GM08714 (cell line): ENCODE data around the gene CAD.
A peak's percentile ranks its signal among the peaks of the same experiment; 100 is the strongest.
"Not testable (repeated sequence)": the region's sequence is repeated elsewhere in the genome, so short reads cannot be mapped to it uniquely, and the experiment has no call there.

Experiments
- H3K4me3 ChIP-seq: fragments of 200-500 bp; sonication (Bioruptor generic); 2 replicates; pipeline ENCODE4 v1.5.1; 2014; ENCODE audit warnings: mild to moderate bottlenecking, low read length, inconsistent platforms
- ZNF274 ChIP-seq: IDR thresholded peaks from 2 replicates; pipeline ENCODE4 v1.6.1; 2012; ENCODE audit warnings: mild to moderate bottlenecking, low read depth, low read length

CAD gene

DNA sequence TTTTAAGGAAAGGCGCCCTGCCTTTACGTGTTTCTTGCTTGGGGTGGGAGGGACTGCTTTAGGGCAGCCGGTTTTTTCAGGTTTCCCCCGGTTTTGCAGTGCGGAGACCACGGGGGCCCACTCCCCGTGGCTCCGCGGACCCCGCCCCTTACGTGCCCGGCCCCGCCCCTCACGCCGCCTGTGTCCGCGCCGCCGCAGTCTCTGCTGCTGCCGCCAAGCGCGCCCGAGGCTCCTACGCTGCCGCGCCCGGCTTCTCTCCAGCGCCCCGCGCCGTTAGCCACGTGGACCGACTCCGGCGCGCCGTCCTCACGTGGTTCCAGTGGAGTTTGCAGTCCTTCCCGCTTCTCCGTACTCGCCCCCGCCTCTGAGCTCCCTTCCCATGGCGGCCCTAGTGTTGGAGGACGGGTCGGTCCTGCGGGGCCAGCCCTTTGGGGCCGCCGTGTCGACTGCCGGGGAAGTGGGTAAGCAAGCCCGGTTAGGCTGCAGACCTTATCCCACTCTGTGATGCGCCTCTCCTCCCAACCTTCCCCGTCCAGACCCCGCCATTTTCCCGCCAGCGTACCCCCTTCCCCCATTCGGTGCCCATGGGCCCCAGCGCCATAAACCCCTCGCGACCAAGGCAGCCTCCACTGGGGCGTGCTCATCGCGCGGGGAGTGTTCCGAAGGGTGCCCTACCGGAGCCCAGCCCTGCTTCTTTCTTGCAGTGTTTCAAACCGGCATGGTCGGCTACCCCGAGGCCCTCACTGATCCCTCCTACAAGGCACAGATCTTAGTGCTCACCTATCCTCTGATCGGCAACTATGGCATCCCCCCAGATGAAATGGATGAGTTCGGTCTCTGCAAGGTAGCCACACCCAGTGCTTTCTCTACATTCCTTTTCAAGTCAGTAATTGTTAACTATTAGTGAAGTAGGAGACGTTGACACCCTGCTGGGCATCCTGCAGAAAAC is at the start of gene CAD:
Gene CAD, plus strand, starts transcription at position 197 of the 949 bp plus-strand sequence. Its CDS starts 183 bp downstream, at position 380.
- H3K4me3 ChIP-seq, result peak within 1 kb of the TSS; percentile 88
- no peak for TF ChIP-seq ZNF274

GRCh38 chr2:27170581-27171337 is 46.4 kb upstream of the CAD start:
- no peak for TF ChIP-seq ZNF274
- no peak overlapping the region for H3K4me3 ChIP-seq

DNA sequence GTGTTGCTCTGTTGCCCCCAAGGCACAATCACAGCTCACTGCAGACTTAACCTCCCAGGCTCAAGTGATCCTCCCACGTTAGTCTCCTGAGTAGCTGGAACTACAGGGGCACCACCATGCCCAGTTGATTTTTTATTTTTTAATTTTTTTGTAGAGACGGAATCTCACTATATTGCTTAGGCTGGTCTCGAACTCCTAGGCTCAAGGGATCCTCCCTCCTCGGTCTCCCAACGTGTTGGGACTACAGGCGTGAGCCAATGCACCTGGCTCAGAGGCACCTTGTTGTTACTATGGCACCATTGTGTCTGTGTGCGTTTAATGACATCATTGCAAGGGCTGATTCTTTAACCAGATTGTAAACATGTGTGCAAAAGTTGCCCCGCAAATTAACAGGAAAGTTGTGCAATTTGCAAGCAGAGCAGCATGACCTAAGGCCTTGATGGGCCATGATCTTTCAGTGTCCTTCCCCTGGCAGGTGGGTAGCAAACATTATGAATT is 45.8 kb upstream of the CAD start:
- TF ChIP-seq ZNF274, result no peak
- H3K4me3 ChIP-seq, result no peak overlapping the region

- TF ChIP-seq ZNF274, result no peak
- H3K4me3 ChIP-seq, result no peak overlapping the region
These were observed 42.5 kb upstream of the CAD start for GRCh38 chr2:27174638-27175037.

GRCh38 chr2:27175330-27175729 is 41.8 kb upstream of the CAD start:
- no peak for TF ChIP-seq ZNF274
- no peak overlapping the region for H3K4me3 ChIP-seq

GRCh38 chr2:27175781-27176180 is 41.4 kb upstream of the CAD start:
- H3K4me3 ChIP-seq, result not testable (repeated sequence)

DNA sequence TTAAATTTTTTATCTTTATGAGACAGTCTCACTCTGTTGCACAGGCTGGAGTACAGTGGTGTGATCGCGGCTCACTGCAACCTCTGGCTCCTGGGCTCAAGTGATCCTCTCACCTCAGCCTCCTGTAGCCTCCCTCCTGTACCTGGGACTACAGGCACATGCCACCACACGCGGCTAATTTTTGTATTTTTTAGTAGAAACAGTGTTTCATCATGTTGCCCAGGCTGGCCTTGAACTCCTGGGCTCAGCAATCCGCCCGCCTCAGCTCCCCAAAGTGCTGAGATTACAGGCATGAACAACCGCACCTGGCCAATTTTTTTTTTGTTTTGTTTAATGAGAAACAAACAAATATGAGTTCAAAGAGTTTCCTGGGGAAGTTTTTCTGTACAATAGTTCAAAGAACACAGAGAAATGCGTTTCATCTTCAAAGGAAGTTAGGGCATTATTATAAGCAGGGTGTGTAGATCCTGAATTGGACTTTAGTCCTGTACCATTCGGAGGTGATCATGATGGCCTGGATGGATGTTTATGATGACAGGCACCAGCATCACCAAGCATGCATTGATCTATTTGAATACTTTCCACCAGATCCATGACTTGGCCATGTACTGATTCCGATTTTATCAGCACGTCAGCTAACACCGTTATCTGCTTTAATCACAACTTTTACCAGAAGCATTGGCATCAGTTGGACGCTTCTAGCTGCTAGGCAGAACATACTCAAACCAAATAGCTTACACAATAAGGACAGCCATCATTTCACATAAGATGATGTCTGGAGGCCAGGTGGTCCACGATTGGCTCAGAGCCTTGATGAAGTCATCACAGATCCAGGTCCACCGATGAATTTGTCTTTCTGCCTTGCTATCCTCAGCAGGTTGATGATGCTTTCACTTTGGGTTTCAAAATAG is 39.5 kb upstream of the CAD start:
- no peak overlapping the region for H3K4me3 ChIP-seq
- TF ChIP-seq ZNF274, result no peak

DNA sequence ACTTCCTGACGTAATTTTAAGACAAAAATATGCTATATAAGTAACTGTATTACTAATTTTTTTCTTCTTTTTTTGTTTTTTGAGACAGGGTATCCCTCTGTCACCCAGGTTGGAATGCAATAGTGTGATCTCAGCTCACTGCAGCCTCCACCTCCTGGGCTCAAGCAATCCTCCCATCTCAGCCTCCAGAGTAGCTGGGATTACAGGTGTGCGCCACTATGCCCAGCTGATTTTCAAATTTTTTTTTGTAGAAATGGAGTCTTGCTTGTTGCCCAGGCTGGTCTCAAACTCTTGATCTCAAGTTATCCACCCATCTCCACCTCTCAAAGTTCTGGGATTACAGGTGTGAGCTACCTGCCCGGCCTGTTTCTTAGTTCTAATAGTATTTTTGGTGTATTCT is 38.7 kb upstream of the CAD start:
- no peak for TF ChIP-seq ZNF274
- H3K4me3 ChIP-seq, result no peak overlapping the region

DNA sequence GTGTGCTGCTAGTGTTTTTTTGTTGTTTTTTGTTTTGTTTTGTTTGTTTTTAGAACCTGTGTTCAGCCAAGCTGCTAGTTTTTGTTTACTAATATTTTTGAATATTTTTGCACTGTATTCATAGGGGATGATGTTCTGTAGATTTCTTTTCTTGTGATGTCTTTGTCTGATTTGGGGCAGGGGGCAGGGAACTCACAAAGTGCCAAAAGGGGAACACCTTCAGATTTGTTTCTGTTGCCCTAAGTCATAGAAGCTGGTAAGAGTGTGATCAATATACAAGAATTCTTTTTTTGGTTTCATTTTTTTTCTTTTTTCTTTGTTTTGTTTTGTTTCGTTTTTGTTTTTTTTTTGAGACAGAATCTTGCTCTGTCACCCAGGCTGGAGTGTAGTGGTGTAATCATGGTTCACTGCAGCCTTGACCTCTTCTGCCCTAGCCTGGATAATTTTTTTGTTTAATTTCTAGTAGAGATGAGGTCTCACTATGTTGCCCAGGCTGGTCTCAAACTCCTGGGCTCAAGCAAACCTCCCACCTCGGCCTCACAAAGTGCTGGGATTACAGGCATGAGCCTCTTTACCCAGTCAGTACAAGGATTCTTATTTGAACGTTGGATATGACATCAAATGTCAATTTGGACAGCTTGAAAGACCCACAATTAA is 37.7 kb upstream of the CAD start:
- H3K4me3 ChIP-seq, result no peak overlapping the region
- no peak for TF ChIP-seq ZNF274

DNA sequence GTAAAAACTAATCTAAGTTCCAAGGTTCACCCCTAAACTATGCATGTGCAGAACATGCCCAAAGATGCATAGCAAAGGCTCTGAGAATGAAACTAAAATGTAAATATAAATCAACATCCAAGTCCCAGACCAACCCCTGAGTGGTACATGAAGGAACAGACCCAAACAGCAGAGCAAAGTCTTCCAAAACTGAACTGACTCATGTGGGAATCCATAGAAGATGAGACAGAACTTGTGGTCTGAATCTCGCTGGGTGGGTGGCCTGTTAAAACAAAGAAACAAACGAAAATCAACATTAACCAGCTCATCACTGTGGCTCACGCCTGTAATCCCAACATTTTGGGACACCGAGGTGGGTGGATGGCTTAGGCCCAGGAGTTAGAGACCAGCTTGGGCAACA is 34.8 kb upstream of the CAD start:
- no peak overlapping the region for H3K4me3 ChIP-seq
- no peak for TF ChIP-seq ZNF274

- no peak for TF ChIP-seq ZNF274
- no peak overlapping the region for H3K4me3 ChIP-seq
These were observed 33.1 kb upstream of the CAD start for GRCh38 chr2:27184115-27184514.

- H3K4me3 ChIP-seq, result no peak overlapping the region
- no peak for TF ChIP-seq ZNF274
These were observed 31.7 kb upstream of the CAD start for GRCh38 chr2:27185331-27186026.
